Dedifferentiated amniotic fluid mesenchymal stem cell (primary cell): ENCODE measurements around the gene HOMER1.
"Not testable (repeated sequence)": the region's sequence is repeated elsewhere in the genome, so short reads cannot be mapped to it uniquely, and the experiment has no call there.

Experiments used
- DNase-seq: peaks from one replicate; pipeline ENCODE4 v3.0.0-alpha.2; 2016; ENCODE audit errors: extremely low spot score

The HOMER1 gene

GRCh38 chr5:79516986-79517385, 3.1 kb upstream of the HOMER1 start:
- DNase-seq: no peak

DNA sequence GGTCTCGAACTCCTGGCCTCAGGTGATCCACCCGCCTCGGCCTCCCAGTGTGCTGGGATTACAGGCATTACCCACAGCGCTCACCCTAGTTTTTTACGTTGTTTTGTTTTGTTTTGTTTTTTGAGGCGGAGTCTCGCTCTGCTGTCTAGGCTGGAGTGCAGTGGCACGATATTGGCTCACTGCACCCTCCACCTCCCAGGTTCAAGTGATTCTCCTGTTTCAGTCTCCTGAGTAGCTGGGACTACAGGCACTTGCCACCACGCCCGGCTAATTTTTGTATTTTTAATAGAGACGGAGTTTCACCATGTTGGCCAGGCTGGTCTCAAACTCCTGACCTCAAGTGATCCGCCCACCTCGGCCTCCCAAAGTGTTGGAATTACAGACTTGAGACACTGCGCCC, 2.4 kb upstream of the HOMER1 start:
- DNase-seq: not testable (repeated sequence)

- peak; percentile 90 for DNase-seq
Observed at GRCh38 chr5:79514391-79515105, 614 bp upstream of the HOMER1 start.

GRCh38 chr5:79513308-79513703, 628 bp downstream of the HOMER1 start:
- DNase-seq: no peak

- DNase-seq: peak; percentile 36
Observed at GRCh38 chr5:79512471-79513307, 1.2 kb downstream of the HOMER1 start.

- no peak for DNase-seq
Observed at GRCh38 chr5:79512049-79512448, 1.9 kb downstream of the HOMER1 start.

DNA sequence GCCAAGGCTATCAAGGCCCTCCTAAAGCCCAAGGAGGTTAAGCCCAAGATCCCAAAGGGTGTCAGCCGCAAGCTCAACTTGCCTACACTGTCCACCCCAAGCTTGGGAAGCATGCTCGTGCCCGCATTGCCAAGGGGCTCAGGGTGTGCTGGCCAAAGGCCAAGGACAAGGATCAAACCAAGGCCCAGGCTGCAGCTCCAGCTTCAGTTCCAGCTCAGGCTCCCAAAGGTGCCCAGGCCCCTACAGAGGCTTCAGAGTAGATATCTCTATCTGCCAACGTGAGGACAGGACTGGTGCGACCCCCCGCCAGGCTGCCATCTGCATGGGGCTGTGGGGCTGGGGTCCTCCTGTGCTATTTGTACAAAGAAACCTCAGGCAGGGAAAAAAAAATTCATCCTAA, 3.3 kb downstream of the HOMER1 start:
- no peak for DNase-seq

DNA sequence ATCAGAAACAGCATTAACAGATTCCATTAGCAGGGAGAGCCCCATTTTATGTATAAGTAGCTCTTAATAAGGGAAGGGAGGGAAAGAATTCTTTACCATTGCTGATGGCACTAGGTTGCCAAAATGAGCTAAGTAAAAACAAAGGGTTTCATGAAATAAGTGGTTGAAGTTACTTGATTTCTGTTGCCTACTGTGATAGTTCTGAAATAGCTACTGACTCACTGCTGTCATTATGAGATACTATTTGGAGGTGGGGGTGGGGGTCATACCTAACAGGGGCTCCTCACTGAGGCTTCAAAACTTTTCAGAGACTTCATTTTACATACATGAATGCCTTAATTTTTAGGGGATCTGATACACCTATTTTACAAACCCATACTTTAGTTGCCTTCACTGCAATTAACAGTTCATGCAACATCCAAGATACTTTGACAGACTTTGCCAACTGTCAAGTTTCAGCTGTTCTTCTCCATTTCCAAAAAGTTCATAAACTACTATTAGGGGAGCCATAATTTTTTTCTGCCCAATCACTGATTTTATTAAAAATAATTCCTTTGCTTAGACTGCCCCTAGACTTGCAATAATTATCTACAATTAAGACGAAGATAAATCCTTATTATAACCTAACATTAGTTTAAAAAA, 4.6 kb downstream of the HOMER1 start:
- no peak for DNase-seq

- no peak for DNase-seq
Observed at GRCh38 chr5:79508794-79509193, 5.1 kb downstream of the HOMER1 start.

DNA sequence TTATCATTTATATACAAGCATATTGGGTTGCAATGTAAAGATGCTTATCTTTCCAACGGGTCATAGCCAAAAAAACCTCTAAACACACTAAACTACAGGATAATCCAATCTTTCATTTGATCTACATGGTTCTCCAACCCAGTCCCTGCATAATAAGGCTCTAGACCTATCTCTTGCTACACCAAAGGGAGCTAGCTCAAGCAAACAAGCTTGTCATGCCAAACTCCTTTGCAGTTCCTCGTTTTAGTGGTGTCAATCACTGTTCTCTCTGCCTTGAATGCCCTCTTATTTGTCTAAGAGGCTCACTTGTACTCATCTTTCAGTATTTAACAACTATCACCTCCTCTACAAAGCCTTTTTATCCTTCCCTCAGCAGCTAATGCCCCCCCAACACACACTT, 5.6 kb downstream of the HOMER1 start:
- DNase-seq: no peak

GRCh38 chr5:79507251-79508205, 6.4 kb downstream of the HOMER1 start:
- no peak for DNase-seq

DNA sequence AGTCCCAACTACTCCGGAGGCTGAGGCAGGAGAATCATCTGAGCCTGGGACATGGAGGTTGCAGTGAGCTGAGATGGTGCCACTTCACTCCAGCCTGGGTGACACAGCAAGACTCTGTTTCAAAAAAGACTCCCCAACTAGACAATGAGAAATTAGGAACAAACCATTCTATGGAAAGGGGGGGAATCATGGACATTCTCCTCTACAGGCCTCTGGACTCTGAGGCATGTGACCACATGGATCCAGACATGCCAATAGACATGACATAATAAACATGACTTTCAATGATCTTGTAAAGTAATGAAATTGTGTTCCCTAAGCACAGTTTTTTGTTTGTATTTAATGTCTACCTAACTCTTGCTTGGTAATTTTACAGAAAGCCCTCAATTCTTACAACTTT, 8.8 kb downstream of the HOMER1 start:
- DNase-seq: no peak

GRCh38 chr5:79503794-79504495, 10.0 kb downstream of the HOMER1 start:
- DNase-seq: no peak

DNA sequence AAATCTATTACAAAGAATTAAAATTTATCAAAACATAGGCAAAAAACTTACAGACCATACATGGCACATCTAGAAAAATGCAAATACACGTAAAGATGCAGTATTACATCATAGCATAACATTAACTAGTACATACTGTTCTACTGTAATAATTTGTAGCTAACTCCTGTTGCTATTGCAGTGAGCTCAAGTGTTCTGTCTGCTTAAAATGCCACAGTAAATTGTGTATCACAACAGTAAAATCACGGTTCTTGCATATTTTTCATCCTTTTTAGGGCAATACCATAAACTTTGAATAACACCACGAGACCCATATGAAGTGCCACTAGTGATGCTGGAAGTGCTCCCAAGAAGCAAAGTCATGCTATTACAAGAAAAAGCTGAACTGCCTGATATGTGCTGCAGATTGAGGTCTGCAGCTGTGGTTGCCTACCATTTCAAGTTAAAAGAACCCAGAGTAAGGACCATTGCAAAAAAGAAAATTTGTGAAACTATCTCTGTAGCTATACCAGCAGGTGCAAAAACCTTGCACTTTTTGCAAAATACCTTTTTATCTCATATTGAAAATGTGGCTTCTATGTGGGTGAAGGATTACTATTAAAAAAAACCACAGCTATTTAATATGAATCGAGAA, 14.2 kb downstream of the HOMER1 start:
- DNase-seq: no peak

- no peak for DNase-seq
Observed at GRCh38 chr5:79495311-79495710, 18.6 kb downstream of the HOMER1 start.

- DNase-seq: no peak
Observed at GRCh38 chr5:79493596-79494345, 20.2 kb downstream of the HOMER1 start.

GRCh38 chr5:79491690-79492317, 22.1 kb downstream of the HOMER1 start:
- no peak for DNase-seq

- no peak for DNase-seq
Observed at GRCh38 chr5:79490323-79490936, 23.5 kb downstream of the HOMER1 start.

GRCh38 chr5:79489773-79490172, 24.2 kb downstream of the HOMER1 start:
- no peak for DNase-seq
